Measurements from ENCODE around the gene MORF4L1. TPM values are rescaled to one million over a fixed set of nuclear protein-coding genes. Genes with fewer than 3 reads are reported as not detected.

MORF4L1 gene
- total RNA-seq, 1 experiment from 2014 or later, result 428 TPM

GRCh38 chr15:78881681-78882080, 9.0 kb downstream of the MORF4L1 start:
- no peak overlapping the region for H3K4me3 ChIP-seq (ENCODE audit: low read depth, low read length, poor library complexity, severe bottlenecking)
- ChIA-PET CTCF (no interaction called here), POLR2A (ENCODE audit: low non-redundant PET) (no interaction called here)
- H3K27ac ChIP-seq (ENCODE audit: low read depth, low read length, poor library complexity, severe bottlenecking), result no peak overlapping the region
- intact Hi-C loops (cut with micrococcal nuclease; ENCODE audit: unreplicated experiment), result no loop called here
- TF ChIP-seq EZH2 (IDR thresholded peaks at IDR 0.05; ENCODE audit: borderline replicate concordance, low read depth, low read length, poor library complexity, severe bottlenecking), result no peak
- TF ChIP-seq, protein P1, sequence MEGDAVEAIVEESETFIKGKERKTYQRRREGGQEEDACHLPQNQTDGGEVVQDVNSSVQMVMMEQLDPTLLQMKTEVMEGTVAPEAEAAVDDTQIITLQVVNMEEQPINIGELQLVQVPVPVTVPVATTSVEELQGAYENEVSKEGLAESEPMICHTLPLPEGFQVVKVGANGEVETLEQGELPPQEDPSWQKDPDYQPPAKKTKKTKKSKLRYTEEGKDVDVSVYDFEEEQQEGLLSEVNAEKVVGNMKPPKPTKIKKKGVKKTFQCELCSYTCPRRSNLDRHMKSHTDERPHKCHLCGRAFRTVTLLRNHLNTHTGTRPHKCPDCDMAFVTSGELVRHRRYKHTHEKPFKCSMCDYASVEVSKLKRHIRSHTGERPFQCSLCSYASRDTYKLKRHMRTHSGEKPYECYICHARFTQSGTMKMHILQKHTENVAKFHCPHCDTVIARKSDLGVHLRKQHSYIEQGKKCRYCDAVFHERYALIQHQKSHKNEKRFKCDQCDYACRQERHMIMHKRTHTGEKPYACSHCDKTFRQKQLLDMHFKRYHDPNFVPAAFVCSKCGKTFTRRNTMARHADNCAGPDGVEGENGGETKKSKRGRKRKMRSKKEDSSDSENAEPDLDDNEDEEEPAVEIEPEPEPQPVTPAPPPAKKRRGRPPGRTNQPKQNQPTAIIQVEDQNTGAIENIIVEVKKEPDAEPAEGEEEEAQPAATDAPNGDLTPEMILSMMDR (conservative IDR thresholded peaks at IDR 0.05; ENCODE audit: low read depth, low read length), result no peak
- no TSS peak for BruUV-seq (replicated peaks)
- H3K27me3 ChIP-seq (replicated peaks; ENCODE audit: insufficient read depth, low read depth, low read length, poor library complexity), result no peaks in the 10 kb centered on the region
- H3K36me3 ChIP-seq (ENCODE audit: insufficient read depth, low read length, poor library complexity, severe bottlenecking), result peaks cover 62% of the 10 kb centered on the region
- no peaks in the 10 kb centered on the region for H3K9me3 ChIP-seq (ENCODE audit: low read depth, low read length, poor library complexity, severe bottlenecking)
- no peak for DNase-seq (ENCODE audit: low spot score)
- H3K4me1 ChIP-seq (ENCODE audit: insufficient read depth, low read length, poor library complexity, severe bottlenecking), result peaks cover 31% of the 10 kb centered on the region

- intact Hi-C loops (cut with micrococcal nuclease; ENCODE audit: unreplicated experiment), result no loop called here
- no peaks in the 10 kb centered on the region for H3K9me3 ChIP-seq (ENCODE audit: low read depth, low read length, poor library complexity, severe bottlenecking)
- TF ChIP-seq EZH2 (IDR thresholded peaks at IDR 0.05; ENCODE audit: borderline replicate concordance, low read depth, low read length, poor library complexity, severe bottlenecking), result no peak
- TF ChIP-seq, protein P1 (conservative IDR thresholded peaks at IDR 0.05; ENCODE audit: low read depth, low read length), result no peak
- peaks cover 12% of the 10 kb centered on the region for H3K4me1 ChIP-seq (ENCODE audit: insufficient read depth, low read length, poor library complexity, severe bottlenecking)
- H3K4me3 ChIP-seq (ENCODE audit: low read depth, low read length, poor library complexity, severe bottlenecking), result no peak overlapping the region
- no peak for DNase-seq (ENCODE audit: low spot score)
- no TSS peak for BruUV-seq (replicated peaks)
- ChIA-PET CTCF (no interaction called here), POLR2A (ENCODE audit: low non-redundant PET) (interaction anchor here (0.6 kb wide), 1 partner anchor 16 kb away, joined by 21 read pairs; the partner anchor contains the start of gene MORF4L1)
- H3K27ac ChIP-seq (ENCODE audit: low read depth, low read length, poor library complexity, severe bottlenecking), result no peak overlapping the region
- peaks cover 98% of the 10 kb centered on the region for H3K36me3 ChIP-seq (ENCODE audit: insufficient read depth, low read length, poor library complexity, severe bottlenecking)
- no peaks in the 10 kb centered on the region for H3K27me3 ChIP-seq (replicated peaks; ENCODE audit: insufficient read depth, low read depth, low read length, poor library complexity)
Observed at GRCh38 chr15:78889000-78889399, 16.3 kb downstream of the MORF4L1 start.

DNA sequence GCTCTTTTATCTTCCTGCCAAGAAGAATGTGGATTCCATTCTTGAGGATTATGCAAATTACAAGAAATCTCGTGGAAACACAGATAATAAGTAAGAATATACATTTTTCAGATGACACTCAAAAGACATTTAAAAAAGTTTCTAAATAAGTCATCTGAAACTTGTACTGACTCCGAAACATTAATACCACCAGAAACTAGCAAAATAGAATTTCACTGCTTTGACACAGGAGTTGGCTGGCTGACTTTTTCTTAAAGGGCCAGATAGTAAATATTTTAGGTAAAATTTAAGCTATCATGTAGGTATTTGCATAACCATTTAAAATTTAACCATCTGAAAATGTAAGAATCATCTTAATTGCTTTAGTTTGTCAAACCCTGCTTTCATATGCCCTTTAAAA, 20.8 kb downstream of the MORF4L1 start:
- intact Hi-C loops (cut with micrococcal nuclease; ENCODE audit: unreplicated experiment), result no loop called here
- DNase-seq (ENCODE audit: low spot score), result no peak
- ChIA-PET POLR2A (ENCODE audit: low non-redundant PET) (no interaction called here), CTCF (no interaction called here)
- Histone ChIP-seq H3K27me3 (replicated peaks; ENCODE audit: insufficient read depth, low read depth, low read length, poor library complexity) (no peaks in the 10 kb centered on the region), H3K36me3 (ENCODE audit: insufficient read depth, low read length, poor library complexity, severe bottlenecking) (peaks cover 99% of the 10 kb centered on the region), H3K4me1 (ENCODE audit: insufficient read depth, low read length, poor library complexity, severe bottlenecking) (peaks cover 12% of the 10 kb centered on the region), H3K27ac (ENCODE audit: low read depth, low read length, poor library complexity, severe bottlenecking) (no peak overlapping the region), H3K4me3 (ENCODE audit: low read depth, low read length, poor library complexity, severe bottlenecking) (no peak overlapping the region), H3K9me3 (ENCODE audit: low read depth, low read length, poor library complexity, severe bottlenecking) (no peaks in the 10 kb centered on the region)
- TF ChIP-seq, protein P1 (conservative IDR thresholded peaks at IDR 0.05; ENCODE audit: low read depth, low read length), result no peak
- no peak for TF ChIP-seq EZH2 (IDR thresholded peaks at IDR 0.05; ENCODE audit: borderline replicate concordance, low read depth, low read length, poor library complexity, severe bottlenecking)
- BruUV-seq (replicated peaks), result no TSS peak
